HG03432 (cell line): Measurements from ENCODE around the gene TINCR.

Source experiments
- ATAC-seq: cut with Tn5 transposase; IDR thresholded peaks from one replicate; pipeline ENCODE4 v1.9.1; 2021; ENCODE audit warnings: mild to moderate bottlenecking, moderate library complexity; ENCODE audit not compliant: unreplicated experiment

Gene TINCR

GRCh38 chr19:5519076-5519475, 48.7 kb downstream of the TINCR start:
- no peak for ATAC-seq

- ATAC-seq, result no peak
Observed at GRCh38 chr19:5515737-5516136, 52.0 kb downstream of the TINCR start.

- ATAC-seq, result no peak
Observed at GRCh38 chr19:5514001-5514400, 53.8 kb downstream of the TINCR start.

- no peak for ATAC-seq
Observed at GRCh38 chr19:5512715-5513114, 55.0 kb downstream of the TINCR start.
